ENCODE data around the gene KIAA1217.
"Not testable (repeated sequence)": the region's sequence is repeated elsewhere in the genome, so short reads cannot be mapped to it uniquely, and the experiment has no call there.

The KIAA1217 gene

DNA sequence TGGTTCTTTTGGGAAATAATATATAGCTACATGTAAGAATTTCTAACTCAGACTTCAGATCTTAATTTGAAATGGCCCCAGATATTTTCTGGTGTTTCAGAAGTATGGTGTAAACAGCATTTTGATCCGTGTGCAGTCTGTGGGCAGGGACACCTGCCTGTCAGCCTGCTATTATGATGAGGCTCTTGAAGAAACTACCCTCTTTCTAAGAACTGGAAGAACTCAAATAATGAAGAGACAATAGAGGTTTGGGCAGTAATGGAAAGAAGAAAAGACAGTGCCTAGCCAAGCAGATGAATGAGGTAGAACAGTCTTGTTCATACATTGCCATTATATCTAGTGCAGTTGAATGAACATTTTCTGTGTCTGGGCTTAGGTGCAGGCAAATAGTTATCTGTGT lies 258.2 kb downstream of the KIAA1217 start:
- DNase-seq (ENCODE audit: low spot score) = no peak

DNA sequence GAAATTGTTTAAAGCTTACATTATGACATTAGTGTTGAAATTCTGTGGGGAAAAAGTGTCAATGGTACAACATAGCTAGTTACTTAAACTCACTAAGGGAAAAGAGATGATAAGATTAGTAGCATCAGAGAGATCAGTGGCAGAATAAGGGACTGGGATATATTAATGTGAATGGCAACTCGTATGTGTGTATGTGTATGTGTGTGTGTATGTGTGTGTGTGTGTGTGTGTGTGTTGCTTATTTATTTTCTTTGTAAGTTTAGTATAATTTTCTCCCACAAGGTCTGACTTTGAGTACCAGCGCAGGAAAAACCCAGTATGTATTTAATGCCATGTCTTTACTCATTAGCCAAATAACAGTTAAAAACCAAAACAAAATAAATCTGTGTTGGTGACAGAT lies 258.7 kb downstream of the KIAA1217 start:
- no peak for DNase-seq (ENCODE audit: low spot score)

DNA sequence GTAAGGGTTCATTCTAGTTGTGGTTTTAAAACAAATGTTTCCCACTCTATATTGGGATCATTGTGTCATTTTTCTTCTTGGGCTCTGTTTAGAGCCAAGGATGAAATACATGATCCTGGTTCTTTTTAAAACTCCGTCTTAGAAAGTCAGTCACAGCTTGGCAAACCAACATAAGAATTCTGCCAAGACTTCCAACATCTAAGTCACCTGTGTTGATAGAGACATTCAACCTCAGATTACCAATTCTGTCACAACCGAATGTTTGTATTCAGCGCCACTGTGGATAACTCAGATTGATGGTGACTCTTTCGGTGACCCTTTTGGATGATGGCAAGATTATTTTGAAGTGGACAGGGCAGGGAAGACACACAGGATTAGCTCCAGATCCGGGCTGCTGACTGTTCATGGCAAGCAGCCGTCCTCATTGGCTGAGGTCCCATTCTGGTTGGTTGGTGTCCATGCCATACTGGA lies 259.4 kb downstream of the KIAA1217 start:
- DNase-seq (ENCODE audit: low spot score) = no peak

DNA sequence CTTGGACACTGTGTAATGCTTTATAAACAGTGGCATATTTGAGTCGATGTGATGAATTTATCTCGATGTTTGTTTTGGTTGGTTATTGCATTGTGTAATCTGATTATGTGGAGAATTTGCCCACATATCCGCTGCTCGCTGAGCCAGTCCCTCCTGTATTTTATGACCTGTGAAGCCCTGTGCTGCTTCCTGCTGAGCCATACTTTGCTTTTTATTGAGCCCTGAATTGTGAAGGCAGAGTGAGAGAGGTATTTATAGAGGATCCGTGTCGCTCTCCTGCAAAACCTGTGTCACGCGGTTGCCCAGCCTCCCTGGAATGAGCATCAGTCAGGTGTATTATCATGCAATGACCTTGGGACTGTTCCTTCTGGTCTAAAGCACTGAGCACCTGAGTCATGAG lies 261.1 kb downstream of the KIAA1217 start:
- no peak for DNase-seq (ENCODE audit: low spot score)

DNA sequence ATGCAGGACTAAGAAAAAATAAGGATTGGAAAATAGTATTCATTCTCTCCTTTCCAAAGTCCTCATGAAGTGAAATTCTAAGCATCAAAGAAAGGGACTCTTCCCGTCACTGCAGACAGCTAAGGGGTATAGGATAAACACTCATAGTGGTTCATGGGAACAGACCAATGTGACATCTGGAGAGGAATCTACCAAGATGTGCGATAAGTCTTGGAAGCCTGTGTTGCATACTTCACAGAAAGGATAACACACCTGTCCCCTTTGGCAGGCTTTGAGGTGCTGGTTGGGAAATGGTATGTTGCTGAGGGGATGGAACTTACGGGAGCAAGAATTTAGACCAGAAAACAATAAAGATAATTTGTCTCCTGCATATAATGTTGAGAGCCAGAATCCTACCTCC lies 266.7 kb downstream of the KIAA1217 start:
- no peak for DNase-seq (ENCODE audit: low spot score)

DNA sequence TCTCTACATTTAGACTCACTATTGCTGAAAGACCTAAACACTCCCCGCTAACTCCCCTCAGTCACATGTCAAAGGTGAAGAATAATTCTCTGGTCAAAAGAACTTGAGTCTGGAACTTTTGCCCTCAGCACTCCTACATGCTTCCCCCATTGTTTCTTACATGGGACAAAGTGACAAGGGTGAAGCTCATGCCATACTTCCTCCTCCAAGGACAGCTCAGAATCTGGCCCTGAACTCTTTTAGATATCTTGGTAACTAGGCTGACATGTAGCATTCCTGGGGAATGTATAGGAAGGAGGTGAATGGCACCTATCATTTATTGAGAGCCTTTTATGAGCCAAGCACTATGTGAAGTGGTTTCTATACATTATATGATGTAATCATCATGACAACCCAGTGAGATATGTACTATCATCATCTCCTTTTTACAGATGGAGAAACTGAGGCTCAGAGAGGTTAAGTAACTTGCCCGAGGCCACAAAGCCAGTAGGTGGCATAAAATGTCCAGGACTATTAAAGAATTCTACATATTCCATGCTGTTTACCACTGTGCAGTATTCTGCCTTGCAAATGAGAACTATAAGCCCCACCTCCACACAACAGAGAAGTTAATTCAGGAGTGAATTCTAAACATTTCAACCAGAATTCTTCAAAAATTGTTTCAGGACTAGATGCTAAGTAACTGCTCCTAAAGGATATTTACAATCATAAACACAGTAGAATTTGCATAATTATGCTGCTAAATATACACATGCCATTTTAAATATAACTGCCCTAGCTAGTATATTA lies 268.2 kb downstream of the KIAA1217 start:
- no peak for DNase-seq (ENCODE audit: low spot score)

DNA sequence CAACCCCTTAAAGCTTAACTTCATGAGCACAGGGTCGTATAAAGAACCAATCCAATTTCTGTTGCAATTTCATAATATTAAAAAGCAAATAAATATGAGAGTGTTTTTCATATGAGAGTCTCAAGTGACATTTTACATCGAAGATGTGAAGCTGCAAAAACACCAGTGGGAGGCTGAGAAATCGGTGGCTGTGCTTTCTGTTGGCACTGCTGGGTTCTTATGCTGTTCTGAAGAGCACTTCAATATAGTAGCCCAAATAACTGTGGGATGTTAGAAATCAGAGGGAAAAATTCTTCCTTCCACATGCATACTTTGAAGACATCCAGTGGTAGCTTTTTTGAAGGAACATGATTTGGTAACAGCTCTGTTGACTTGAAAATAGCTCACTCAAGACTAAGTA lies 269.0 kb downstream of the KIAA1217 start:
- no peak for DNase-seq (ENCODE audit: low spot score)

DNA sequence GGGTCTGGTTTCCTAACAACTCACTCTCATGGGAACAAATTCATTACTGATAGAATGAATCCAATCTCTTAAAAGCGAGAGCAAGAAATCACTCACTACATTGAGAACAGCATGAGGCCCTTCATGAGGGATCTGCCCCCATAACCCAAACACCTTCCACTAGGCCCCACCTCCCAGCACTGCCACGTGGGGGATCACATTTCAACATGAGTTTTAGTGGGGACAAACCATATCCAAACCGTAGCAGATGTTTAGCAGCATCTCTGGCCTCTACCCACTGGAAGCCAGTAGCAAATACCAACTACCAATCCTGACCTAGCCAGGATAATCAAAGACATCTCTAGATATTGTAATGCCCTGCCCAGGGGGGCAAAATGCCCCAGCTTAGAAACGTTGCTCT lies 270.9 kb downstream of the KIAA1217 start:
- DNase-seq (ENCODE audit: low spot score) = no peak

DNA sequence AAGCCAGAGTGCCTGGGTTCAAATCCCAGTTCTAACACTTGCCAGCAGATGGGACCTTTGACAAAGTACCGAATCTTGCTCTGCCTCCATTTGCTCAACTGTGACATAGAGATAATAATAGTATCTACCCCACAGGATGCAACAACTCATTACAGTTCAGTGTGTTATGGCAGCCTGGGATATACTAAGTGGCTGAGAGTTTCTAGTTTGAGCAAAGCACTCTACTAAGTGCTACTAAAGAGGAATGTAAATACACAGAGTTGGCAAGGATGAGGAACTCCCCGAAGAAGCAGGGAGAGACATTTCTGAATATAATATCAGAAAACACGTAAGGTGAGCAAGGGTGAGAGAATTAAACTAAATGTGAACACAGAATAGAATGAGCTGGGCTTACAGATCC lies 271.5 kb downstream of the KIAA1217 start:
- DNase-seq (ENCODE audit: low spot score) = no peak

DNA sequence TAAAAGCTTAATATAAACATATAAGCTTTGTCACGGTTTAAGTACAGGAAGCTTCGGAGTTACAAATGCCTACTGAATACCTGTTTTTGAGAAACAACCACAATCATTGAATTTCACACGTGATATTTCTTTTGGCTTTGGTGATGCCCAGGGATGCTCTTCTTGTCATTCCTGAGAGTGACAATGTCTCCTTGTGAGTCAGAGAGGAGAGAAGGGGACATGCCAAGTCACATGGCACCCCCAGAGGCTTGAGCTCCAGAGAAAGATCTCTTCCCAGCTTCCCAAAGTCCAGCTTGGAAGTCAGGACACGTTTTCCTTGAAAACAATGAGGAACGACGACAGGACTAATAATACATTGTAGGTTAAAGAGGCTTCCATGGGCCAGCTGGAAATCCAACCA lies 272.3 kb downstream of the KIAA1217 start:
- no peak for DNase-seq (ENCODE audit: low spot score)

DNA sequence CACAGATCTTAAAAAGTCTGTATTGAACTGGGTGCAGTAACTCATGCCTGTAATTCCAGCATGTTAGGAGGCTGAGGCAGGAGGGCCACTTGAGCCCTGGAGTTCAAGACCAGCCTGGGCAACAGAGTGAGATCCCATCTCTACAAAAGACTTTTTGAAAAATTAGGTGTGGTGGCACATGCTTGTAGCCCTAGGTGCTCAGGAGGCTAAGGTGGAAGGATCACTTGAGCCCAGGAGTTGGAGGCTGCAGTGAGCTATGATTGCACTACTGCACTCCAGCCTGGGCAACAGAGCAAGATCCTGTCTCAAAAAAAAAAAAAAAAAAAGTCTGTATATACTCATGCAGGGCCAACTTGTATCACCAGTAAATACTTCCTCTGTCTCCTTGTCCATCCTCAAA lies 273.8 kb downstream of the KIAA1217 start:
- DNase-seq (ENCODE audit: low spot score) = not testable (repeated sequence)

DNA sequence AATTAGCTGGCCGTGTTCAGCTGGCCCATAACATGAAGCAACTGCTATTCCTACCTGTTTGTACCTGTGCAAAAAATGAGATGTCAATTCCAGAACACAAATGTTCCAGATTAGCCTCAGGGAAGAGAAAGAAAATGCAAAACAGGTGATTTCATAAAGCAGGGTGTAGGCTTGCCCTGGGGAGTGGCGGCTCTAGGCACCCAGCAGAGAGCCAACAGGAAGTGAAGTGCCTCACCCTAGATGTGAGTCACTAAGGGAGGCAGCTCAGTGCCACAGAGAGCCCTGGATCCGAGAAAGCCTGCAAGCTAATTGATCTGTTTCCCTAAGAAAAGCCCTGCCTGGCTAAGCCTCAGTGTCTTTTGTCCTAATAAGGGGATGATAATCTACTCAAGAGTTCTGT lies 274.8 kb downstream of the KIAA1217 start:
- DNase-seq (ENCODE audit: low spot score) = no peak

DNA sequence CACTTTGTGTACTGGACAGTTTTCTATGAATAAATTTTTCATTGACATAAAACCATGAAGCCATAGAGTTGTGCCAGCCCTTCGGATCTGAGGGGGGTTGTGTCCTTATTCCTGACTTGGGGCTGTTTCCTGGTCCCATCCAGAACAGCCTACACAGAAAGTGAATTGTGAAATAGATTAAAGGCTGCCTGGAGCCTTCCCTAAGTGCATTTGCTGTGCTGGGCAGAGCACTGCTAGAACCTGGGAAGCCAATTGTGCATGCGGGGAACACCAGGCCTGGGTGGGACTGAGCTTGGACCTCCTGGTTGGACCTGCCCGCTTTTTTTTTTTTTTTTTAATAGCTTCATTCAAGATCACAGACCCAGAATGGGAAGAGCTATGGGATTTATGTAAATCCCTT lies 275.8 kb downstream of the KIAA1217 start:
- no peak for DNase-seq (ENCODE audit: low spot score)

DNA sequence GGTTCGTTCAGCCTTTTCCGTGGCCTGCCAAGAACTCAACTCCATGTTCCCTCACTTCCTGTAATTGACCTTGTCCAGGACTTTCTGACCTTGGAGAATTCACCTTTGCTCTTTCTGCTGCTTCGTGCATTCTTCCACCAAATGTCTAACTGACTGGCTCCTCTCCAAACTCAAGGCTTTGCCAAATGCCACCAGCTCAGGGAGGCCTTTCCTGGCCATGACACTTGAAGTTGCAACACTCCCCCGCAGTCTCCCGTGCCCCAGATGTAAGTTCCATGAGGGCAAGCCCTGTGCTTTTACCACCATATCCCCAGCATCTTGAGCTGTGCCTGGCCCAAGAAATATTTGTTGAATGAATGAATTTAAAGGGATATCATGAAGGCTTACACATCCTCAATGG lies 276.4 kb downstream of the KIAA1217 start:
- DNase-seq (ENCODE audit: low spot score) = no peak

DNA sequence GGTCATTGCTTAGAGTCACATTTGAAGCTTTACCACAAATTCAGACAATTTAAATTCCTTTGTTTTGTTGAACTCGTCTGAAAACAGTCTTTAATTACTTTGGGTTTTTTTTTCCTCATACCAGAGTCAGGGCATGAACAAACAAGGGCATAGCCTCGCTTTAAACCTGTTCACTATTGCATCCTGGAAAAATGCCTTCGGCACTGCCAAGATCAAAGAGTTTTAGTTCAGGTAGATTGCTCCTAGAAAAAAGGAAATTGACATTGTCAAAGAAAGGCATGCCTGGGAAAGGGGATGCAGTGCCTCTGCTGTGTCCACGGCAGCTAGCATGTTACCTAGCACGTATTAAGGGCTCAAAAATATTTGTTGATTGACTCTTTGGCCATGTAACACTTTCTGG lies 279.7 kb downstream of the KIAA1217 start:
- DNase-seq (ENCODE audit: low spot score) = no peak

DNA sequence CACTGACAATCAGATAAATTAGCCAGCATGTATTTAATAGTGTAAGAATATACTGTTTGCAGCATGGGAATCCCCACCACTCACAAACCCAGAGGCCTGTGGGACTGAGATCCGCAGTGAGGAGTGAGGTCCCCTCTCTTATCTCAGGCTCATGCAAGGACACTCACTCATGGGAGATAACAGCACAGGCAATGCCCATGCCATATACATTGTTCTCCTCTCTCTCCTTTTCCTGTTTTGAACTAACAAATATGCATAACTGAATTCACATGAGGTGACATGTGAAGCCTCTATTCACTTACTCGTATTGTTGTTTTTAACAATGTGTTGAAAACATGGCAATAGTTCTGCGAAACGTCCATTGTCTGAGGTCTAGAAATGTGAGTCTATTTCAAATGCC lies 284.2 kb downstream of the KIAA1217 start:
- DNase-seq (ENCODE audit: low spot score) = no peak

DNA sequence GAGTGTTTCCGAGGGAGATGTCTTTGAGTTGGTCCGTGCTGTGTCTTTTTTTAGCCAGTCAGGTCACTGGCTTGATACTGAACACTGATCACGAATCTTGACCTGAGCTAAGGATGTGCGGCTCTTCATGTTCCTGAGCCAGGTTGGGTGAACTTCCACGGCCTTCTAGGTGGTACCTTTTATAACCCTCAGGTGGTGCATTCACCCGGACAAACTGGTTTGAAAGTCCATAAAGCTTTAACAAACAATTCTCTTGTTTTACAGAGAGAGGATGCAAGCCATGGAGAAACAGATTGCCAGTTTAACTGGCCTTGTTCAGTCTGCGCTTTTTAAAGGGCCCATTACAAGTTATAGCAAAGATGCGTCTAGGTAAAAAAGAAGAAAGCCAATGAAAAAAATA lies 285.3 kb downstream of the KIAA1217 start:
- DNase-seq (ENCODE audit: low spot score) = no peak

DNA sequence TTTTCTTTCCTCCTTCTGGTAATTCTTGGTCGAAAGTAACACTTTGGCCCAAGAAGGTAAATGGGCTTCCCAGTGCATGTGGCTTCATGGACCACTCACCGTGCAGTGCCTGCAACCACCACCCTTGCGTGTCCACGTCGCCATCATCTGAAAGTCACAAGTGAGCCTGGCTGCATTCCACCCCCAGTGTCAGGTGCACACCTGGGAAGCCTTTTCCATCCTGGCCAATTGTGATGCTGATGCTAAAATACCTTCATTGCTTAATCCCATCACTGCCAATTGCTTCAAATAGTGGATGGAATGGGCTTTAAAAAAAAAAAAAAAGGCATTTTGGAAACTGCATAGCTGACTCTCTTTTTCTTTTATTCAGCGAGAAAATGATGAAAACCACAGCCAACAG lies 285.8 kb downstream of the KIAA1217 start:
- no peak for DNase-seq (ENCODE audit: low spot score)

DNA sequence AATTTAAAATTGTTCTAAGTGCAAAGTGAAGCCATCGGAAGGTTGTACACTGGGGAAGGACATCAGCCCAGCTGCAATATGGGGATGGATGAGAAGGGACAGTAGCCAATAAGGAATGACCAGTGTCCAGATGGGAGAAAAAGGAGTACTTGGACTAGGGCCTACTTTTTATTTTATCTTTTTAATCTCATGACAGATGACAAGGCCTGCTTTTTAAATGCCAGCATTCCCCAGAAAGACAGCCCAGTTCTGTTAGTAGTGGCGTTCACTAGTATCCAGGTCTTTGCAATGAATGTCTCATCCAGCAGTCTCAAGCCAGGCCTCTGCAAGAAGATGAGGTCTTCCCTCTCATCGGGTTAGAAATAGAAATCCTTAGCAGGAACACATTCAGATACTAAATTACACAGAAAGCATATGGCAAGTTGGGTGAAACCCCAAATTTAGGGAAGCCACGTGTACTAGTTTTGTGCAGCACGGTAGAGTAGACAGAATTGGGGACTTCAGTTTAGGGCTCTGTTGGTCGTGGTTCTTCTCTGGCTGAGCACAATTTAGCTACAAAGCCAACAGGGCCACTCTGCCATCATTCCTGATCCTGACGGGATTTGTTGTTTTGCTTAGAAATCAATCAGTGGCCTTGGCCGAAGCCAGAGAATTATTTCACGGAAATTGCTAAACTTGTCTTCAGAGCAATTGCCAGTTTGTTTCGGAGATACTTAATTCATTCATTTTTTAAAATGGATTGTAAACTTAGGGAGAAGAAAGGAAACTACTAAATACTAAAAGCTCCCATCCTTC lies 286.9 kb downstream of the KIAA1217 start:
- DNase-seq (ENCODE audit: low spot score) = no peak

DNA sequence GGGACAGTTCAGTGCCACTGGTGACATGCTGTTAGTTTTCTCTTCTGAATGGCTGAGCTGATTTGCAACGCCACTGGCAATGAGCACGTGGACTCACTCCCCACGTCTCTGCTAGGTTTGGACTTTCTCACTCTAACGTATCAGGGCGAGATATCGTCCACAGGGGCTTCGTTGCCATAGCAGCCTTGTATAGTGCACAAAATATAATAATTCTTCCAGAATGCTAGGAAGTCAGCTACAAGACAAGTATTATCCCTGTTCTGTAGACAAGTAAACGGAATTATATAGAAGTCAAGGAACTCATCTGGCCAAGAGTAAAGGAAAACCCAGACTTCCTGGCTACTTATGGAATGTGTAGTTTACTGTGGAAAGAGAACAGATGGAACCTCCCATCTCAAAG lies 288.0 kb downstream of the KIAA1217 start:
- DNase-seq (ENCODE audit: low spot score) = no peak

DNA sequence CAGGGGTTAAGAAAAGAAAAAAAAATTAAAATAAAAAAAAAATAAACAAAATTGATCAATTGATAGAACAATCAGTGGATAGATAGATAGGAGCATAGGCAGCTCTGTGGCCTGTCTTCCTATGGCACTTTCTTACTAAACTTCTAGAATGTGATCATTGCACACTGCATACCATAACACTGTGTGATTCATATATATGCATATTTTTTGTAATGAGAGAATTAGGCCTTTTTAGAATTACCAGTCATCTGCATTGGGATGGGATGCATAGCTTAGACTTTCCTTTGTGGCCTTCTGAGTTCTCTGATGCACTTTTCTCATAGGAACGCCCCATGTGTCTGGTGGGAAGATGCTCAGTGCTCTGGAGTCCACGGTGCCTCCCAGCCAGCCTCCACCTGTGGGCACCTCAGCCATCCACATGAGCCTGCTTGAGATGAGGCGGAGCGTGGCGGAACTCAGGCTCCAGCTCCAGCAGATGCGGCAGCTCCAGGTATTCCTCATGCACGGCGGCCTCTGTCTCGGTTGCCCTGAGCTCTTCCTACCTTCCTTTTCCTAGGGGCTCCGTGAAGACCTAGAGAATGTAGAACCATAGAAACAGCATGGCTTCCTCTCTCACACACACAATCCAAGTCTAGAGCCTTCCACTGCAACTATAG lies 292.2 kb downstream of the KIAA1217 start:
- DNase-seq (ENCODE audit: low spot score) = no peak

DNA sequence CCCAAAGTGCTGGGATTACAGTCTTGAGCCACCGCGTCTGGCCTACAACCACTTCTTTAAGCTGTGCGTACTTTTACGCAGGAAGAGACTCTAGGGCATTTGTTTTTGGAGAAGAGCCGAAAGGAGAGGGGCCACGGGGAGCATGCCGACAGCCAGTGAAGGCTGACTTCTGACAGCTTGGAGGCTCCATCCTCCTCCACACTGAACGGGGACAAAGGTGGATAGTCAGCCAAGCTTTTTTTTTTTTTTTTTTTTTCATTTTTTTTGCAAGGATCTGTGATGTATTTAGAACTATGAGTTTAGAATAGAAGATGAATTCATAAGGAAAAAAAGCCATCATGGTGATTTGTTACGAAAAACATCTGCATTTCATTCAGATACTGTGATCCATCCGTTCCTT lies 293.1 kb downstream of the KIAA1217 start:
- no peak for DNase-seq (ENCODE audit: low spot score)

All from hematopoietic multipotent progenitor cell treated with erythropoietin and hydrocortisone succinate and interleukin-3 and kit ligand, for 17 days (in vitro differentiated cells).